ENCODE measurements around the gene CCSAP. TPM values are rescaled to one million over a fixed set of nuclear protein-coding genes. Genes with fewer than 3 reads are reported as not detected.

The CCSAP gene
- total and polyA plus RNA-seq, 2 of the 13 experiments (the other 11 are each of a cell fraction or from before 2014, with no cell fraction given), result 3.7 to 9.0 TPM

DNA sequence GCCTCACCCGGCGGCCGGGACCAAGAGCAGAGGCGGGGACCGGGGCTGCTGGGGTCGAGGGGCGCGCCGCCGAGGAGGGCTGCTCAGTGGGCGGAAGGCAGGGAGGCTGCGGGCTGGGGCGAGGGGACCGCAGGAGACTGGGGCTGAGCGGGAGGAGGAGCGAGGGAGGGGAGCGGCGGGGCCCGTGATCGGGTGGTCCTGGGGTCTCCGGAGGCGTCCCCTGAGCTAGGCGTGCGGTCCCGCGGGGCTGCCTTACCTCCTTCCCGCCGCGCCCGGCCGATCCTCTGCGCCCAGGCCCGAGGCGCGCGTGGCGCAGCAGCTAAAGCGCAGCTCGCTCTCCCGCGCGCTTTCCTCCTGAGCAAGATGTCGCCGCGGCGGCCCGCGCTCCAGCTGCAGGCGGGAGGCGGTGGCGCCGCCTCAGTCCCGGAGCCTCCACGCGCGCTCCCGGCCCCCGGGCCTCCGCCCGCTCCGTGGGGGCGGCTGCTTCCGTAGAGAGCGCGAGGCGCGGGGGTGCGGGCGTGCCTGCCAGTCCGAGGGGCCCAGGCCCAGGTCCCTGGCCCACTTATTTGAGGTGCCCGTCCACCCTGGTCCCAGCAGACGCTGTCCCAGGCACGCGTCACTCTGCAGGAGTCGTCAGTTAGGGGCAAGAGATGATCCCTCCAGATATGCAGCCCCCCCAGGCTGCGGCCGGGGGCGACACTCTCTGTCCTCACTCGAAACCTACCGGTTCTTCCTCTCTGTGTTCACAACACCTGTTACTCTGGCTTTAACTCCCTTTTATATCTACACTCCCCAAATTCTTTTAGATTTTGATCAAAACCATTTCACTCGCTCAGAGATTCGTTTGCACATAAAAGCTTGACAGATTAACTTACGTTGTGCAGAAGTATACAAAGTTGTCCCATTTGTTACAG lies at the start of gene CCSAP (continued):
- TF ChIP-seq, protein P1, sequence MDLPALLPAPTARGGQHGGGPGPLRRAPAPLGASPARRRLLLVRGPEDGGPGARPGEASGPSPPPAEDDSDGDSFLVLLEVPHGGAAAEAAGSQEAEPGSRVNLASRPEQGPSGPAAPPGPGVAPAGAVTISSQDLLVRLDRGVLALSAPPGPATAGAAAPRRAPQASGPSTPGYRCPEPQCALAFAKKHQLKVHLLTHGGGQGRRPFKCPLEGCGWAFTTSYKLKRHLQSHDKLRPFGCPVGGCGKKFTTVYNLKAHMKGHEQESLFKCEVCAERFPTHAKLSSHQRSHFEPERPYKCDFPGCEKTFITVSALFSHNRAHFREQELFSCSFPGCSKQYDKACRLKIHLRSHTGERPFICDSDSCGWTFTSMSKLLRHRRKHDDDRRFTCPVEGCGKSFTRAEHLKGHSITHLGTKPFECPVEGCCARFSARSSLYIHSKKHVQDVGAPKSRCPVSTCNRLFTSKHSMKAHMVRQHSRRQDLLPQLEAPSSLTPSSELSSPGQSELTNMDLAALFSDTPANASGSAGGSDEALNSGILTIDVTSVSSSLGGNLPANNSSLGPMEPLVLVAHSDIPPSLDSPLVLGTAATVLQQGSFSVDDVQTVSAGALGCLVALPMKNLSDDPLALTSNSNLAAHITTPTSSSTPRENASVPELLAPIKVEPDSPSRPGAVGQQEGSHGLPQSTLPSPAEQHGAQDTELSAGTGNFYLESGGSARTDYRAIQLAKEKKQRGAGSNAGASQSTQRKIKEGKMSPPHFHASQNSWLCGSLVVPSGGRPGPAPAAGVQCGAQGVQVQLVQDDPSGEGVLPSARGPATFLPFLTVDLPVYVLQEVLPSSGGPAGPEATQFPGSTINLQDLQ (CRISPR knock-in tag; IDR thresholded peaks at IDR 0.05), result no peak
- TF ChIP-seq, protein P2, sequence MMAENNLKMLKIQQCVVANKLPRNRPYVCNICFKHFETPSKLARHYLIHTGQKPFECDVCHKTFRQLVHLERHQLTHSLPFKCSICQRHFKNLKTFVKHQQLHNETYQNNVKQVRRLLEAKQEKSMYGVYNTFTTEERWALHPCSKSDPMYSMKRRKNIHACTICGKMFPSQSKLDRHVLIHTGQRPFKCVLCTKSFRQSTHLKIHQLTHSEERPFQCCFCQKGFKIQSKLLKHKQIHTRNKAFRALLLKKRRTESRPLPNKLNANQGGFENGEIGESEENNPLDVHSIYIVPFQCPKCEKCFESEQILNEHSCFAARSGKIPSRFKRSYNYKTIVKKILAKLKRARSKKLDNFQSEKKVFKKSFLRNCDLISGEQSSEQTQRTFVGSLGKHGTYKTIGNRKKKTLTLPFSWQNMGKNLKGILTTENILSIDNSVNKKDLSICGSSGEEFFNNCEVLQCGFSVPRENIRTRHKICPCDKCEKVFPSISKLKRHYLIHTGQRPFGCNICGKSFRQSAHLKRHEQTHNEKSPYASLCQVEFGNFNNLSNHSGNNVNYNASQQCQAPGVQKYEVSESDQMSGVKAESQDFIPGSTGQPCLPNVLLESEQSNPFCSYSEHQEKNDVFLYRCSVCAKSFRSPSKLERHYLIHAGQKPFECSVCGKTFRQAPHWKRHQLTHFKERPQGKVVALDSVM (CRISPR knock-in tag; IDR thresholded peaks at IDR 0.05), result peak; percentile 30
- no peak for TF ChIP-seq ZNF20 (CRISPR knock-in tag; IDR thresholded peaks at IDR 0.05)
- peak; percentile 62 for TF ChIP-seq ZFY (CRISPR knock-in tag; IDR thresholded peaks at IDR 0.05)
- no peak for TF ChIP-seq TGIF2 (CRISPR knock-in tag; IDR thresholded peaks at IDR 0.05)
- peak; percentile 67; the same call in 1 of the 2 replicates for TF ChIP-seq RNF2 (conservative IDR thresholded peaks at IDR 0.05; ENCODE audit: low read depth)
- no peak for TF ChIP-seq LCORL (IDR thresholded peaks at IDR 0.05)
- TF ChIP-seq LCORL (CRISPR knock-in tag; IDR thresholded peaks at IDR 0.05), result 0 out of 2 replicates have a peak, but pooled peaks have one; percentile 30
- no peak for TF ChIP-seq KDM3A (CRISPR knock-in tag; IDR thresholded peaks at IDR 0.05; ENCODE audit: low read depth)
- TF ChIP-seq, protein P3, sequence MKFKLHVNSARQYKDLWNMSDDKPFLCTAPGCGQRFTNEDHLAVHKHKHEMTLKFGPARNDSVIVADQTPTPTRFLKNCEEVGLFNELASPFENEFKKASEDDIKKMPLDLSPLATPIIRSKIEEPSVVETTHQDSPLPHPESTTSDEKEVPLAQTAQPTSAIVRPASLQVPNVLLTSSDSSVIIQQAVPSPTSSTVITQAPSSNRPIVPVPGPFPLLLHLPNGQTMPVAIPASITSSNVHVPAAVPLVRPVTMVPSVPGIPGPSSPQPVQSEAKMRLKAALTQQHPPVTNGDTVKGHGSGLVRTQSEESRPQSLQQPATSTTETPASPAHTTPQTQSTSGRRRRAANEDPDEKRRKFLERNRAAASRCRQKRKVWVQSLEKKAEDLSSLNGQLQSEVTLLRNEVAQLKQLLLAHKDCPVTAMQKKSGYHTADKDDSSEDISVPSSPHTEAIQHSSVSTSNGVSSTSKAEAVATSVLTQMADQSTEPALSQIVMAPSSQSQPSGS (CRISPR knock-in tag; IDR thresholded peaks at IDR 0.05), result peak; percentile 56; the same call in 1 of the 2 replicates
- no peak for TF ChIP-seq ZNF207 (IDR thresholded peaks at IDR 0.05; ENCODE audit: borderline replicate concordance)
- TF ChIP-seq, protein P4, sequence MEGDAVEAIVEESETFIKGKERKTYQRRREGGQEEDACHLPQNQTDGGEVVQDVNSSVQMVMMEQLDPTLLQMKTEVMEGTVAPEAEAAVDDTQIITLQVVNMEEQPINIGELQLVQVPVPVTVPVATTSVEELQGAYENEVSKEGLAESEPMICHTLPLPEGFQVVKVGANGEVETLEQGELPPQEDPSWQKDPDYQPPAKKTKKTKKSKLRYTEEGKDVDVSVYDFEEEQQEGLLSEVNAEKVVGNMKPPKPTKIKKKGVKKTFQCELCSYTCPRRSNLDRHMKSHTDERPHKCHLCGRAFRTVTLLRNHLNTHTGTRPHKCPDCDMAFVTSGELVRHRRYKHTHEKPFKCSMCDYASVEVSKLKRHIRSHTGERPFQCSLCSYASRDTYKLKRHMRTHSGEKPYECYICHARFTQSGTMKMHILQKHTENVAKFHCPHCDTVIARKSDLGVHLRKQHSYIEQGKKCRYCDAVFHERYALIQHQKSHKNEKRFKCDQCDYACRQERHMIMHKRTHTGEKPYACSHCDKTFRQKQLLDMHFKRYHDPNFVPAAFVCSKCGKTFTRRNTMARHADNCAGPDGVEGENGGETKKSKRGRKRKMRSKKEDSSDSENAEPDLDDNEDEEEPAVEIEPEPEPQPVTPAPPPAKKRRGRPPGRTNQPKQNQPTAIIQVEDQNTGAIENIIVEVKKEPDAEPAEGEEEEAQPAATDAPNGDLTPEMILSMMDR (CRISPR knock-in tag; IDR thresholded peaks at IDR 0.05), result no peak
- TF ChIP-seq, protein P5, sequence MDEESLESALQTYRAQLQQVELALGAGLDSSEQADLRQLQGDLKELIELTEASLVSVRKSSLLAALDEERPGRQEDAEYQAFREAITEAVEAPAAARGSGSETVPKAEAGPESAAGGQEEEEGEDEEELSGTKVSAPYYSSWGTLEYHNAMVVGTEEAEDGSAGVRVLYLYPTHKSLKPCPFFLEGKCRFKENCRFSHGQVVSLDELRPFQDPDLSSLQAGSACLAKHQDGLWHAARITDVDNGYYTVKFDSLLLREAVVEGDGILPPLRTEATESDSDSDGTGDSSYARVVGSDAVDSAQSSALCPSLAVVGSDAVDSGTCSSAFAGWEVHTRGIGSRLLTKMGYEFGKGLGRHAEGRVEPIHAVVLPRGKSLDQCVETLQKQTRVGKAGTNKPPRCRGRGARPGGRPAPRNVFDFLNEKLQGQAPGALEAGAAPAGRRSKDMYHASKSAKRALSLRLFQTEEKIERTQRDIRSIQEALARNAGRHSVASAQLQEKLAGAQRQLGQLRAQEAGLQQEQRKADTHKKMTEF (CRISPR knock-in tag; IDR thresholded peaks at IDR 0.05), result peak; percentile 58; the same call in 1 of the 2 replicates
- peak; percentile 29; the same call in 1 of the 2 replicates for TF ChIP-seq SP5 (CRISPR knock-in tag; IDR thresholded peaks at IDR 0.05; ENCODE audit: borderline replicate concordance, low read depth)
- TF ChIP-seq CREB3 (CRISPR knock-in tag; IDR thresholded peaks at IDR 0.05), result no peak
- TF ChIP-seq MTA1 (CRISPR knock-in tag; IDR thresholded peaks at IDR 0.05; ENCODE audit: borderline replicate concordance), result peak; percentile 22; the same call in 1 of the 2 replicates
- TF ChIP-seq HES4 (CRISPR knock-in tag; IDR thresholded peaks at IDR 0.05; ENCODE audit: borderline replicate concordance), result 0 out of 2 replicates have a peak, but pooled peaks have one; percentile 65
